Lower leg skin (tissue), 3 donors: ENCODE measurements around the gene PPP6R3.
"Not testable (repeated sequence)": the region's sequence is repeated elsewhere in the genome, so short reads cannot be mapped to it uniquely, and the experiment has no call there.

Experiments
- CTCF ChIP-seq, 3 donors: fragments of 450-650 bp; IDR thresholded peaks; one replicate each; pipeline ENCODE4 v1.5.1; 2016; ENCODE audit warnings: antibody characterized with exemption in 3 of 3, mild to moderate bottlenecking in 3 of 3, moderate library complexity in 2 of 3
- POLR2A ChIP-seq, 2 donors: fragments of 450-650 bp; IDR thresholded peaks; one replicate each; pipeline ENCODE4 v1.6.1; 2016 to 2017; ENCODE audit warnings: antibody characterized with exemption in 2 of 2, mild to moderate bottlenecking in 1 of 2, moderate library complexity in 1 of 2

- not testable (repeated sequence) for TF ChIP-seq CTCF, POLR2A (IDR thresholded peaks at IDR 0.05)
Measured at GRCh38 chr11:68626236-68626635, 165.7 kb downstream of the PPP6R3 start.
